ENCODE data around the gene NLGN1.

NLGN1 gene

DNA sequence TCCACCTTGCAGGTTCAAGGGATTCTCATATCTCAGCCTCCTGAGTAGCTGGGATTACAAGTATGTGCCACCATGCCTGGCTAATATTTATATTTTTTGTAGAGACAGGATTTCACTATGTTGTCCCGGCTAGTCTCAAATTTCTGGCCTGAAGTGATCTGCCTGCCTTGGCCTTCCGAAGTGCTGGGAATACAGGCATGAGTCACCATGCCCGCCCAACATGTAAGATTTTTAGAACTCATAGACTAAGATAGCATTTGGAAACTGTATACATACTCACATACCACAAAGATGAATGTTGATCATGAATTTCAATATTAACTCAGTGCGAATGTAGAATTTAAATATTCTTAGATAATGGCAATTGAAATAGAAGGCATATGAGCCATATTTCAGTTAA, 718.9 kb downstream of the NLGN1 start:
- DNase-seq = no peak

- no peak for DNase-seq
These were observed 723.5 kb downstream of the NLGN1 start for GRCh38 chr3:174120997-174121396.

DNA sequence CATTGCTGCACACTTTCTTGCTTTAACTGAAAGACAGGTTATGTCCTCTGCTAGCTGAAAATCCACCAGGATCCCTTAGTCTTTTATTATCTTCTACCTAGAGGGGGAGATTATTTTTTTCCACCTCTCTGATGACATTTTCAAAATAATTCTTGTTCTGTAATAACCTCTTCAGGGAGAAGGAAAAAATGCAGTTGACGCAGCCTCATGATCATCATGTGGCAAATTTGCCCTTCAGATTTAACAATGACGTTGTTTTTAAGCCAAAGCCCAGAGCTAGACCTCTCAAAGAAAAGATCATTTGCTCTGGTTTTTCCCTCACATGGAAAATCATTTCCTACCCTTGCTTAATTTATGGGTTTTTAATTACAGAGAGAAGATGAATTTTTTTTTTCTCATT, 724.9 kb downstream of the NLGN1 start:
- DNase-seq = no peak

DNA sequence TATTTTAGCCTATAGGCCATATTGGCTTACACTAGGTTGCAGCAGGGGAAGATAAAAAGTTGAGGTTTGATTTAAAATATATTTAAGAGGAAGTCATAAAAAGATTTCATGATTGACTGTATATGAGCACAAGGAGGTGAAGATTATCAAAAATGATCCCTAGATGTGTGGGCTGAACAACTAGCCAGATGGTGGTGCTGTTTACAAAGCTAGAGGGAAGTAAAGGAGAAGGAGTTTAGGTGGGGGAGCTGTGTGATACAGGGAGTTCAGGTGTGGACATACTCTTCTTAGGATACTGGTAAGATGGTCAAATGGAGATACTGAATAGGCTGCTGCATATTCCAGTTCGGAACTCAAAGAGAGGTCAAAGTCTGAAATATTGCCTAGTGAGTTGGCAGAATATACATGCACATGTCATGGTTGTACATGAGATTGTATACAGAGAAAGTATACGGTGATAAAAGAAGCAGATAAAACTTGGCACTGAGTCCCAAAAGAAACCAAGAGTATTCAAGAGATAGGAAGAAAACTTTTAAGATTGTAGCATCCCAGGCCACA, 727.8 kb downstream of the NLGN1 start:
- no peak for DNase-seq

DNA sequence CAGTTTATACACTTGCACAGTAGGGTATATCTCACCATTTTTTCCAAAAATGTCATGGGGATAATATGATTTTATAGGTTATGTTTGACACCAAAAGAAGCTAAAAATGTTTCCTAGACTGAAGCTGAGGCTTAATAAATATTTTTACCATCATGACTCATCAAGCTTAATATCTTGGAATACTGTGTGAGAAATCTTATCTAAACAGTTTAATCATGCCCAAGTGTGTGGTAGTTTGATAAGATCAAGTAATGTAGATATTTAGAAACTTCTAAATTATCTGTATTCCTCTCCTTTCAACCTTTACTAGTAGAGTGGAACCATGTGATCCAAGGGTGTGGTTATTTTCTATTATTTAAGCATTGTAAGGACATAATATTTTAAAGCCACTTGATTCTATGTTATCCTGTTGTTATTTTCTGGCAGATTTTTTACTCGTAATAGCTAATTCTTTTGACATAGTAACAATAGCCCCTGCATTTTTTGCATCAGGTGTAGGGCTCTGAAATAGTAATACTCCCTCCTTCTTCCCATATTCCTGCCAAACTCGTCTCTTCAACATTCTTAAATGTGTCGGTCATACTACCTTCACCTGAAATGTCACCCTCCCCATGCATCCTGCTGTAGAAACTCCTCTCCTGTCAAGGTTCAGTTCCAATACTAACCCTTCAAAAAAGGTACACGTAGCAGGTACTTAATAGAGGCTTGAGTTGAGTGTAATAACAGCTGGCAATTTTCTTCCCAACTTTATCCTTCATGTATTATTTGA, 729.6 kb downstream of the NLGN1 start:
- DNase-seq = peak; percentile 32

GRCh38 chr3:174132006-174132405, 734.5 kb downstream of the NLGN1 start:
- DNase-seq = no peak

DNA sequence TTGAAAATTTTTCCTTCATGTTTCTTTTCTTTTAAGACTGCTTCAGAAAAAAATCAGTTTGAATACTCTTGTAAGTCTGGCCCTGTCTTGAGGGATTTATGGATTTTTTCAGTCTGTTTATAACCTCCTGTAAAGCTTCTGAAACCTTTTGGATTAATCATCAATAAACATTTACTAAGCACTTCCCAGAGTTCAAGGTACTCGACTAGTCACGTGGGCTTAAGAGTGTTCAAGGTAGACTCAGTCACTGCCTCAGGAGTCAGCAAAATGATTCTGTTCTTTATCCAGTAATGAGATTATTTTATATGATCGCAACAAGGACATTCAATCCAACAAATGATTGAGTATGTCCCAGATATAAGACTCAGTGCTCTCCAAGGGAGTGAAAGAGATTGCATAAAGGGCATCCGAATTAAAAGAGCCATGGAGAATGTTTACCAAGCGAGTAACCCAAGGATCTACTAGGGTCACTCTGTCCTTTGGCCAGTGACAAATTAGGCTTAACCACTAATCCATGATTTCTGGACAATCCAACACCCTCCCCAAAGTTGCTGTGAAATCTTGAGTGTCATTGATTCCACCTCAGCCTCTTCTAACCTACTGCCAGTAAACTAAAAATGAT, 735.0 kb downstream of the NLGN1 start:
- no peak for DNase-seq

- no peak for DNase-seq
These were observed 748.5 kb downstream of the NLGN1 start for GRCh38 chr3:174146008-174146407.

- DNase-seq = no peak
These were observed 750.3 kb downstream of the NLGN1 start for GRCh38 chr3:174147798-174148197.

- DNase-seq = no peak
These were observed 756.3 kb downstream of the NLGN1 start for GRCh38 chr3:174153871-174154270.

DNA sequence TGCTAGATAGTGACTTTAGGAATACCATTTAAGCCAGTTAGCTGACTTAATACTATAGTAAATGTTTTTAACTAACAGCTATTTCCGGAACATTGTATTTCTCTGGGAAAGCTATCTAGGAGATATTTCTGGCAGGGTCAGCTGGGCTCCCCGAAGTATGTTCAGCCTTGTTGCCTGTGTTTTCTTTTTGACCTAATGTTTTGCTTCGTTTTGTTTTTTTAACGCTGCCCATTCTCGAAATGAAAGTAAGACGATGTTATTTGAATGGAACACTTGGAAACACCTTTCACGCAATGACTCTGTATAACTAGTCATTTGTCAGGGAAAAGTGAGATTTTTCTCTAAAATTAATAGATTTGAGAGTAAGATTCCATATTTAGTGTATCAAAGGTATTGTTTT, 758.7 kb downstream of the NLGN1 start:
- no peak for DNase-seq

DNA sequence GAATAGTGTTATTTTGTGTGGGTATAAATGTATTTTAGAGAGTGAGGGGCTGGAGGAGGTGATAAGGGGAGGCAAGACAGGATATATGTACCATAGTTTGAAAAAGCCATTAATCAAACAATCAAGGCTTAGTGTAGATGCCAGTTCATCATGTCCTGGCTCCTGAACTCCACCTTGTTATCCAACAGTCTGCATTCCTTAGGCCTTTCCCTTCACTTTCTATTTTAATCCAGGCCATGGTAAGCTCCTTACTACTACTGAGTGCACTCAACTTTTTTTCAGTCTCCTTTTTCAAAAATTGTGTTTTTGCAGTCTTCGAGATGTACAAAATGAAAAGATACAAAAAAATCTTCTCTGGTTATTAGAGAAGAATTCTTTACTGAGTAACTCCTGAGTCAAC, 761.1 kb downstream of the NLGN1 start:
- DNase-seq = no peak

DNA sequence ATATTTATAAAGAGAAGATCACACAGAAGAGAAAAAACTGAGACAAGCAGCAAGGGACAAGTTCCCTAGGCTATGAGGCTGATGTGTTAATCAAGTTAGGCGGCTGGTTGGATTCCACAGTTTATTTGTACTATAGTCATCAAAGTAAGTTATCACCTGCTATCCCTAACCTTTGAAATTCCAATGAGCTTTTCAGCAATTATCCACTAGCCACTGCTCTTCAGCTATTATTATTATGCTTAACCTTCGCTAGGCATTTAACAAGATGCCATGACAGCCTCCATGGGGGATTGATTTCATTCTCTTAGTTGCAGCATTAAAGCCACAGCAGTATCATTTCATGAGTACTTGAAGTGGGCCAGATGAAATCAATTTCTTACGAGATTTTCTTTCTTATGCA, 762.1 kb downstream of the NLGN1 start:
- DNase-seq = no peak

- DNase-seq = no peak
These were observed 765.0 kb downstream of the NLGN1 start for GRCh38 chr3:174162550-174162949.

DNA sequence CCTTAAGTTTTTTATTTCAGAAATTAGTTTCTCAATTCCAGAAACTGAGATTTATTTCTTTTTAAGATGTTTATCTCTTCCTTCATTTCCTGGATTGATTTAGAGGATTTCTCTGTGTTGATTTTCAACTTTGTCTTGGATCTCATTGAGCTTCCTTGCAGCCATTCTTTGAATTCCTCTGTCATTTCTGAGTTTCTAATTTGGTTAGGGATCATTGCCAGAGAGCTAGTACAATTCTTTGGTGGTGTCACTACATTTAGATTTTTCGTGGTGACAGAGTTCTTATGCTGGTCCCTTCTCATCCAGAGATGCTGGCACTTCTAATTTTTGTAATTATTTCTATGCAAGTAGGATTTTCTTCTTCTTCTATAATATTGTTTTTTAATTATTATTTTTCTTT, 770.5 kb downstream of the NLGN1 start:
- no peak for DNase-seq

DNA sequence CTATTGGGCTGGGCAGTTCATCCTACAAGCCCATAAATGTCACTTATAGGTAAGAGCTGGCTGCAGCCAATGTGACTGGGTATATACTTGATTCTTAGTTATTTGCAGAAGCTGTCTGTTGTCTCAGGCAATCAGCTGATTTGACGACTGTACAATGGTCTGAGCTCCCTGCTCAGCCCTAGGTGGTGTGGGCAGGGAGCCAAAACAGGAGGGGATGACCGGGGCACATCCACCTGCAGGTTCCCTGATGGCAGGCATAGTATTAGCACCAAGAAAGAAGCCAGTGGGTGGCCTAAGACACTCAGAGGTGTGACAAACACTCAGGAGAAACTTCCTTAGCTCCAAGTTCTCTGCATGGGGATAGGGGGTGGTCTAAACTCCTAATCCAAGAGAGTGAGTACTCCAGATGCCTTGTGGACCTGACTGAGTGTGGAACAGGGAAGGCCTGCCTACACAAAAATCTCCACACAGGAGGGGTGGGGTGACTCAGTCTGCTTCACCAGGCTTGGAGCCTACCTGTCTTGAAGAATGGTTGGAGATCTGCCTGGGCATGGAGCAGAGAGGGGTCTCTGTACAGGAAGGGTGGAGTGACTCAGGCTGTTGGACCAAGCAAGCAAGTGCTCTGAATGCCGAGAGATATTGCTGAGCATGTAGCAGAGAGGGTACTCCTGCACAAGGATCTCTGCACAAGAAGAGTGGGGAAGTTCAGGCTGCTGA, 771.2 kb downstream of the NLGN1 start:
- DNase-seq = no peak

- DNase-seq = no peak
These were observed 772.2 kb downstream of the NLGN1 start for GRCh38 chr3:174169736-174170135.

DNA sequence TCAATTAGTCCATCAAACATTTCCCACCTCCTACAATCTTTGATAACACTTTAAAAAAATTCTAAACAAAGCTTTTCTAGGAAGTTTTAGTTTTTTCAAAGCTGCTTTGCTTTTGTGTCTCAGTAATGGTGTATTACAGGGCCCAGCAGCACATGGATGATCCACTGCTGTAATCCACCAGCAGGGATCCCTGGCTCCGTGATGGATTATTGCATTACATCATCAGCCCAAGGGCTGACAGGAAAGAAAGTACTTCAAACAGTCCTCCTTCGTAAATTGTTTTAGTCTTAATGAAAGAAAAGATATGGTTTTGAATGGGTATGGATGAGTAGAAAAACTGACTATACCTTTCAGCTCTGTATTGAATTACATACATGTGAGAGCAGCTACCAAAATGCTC, 772.7 kb downstream of the NLGN1 start:
- DNase-seq = no peak

GRCh38 chr3:174186377-174186989, 788.9 kb downstream of the NLGN1 start:
- no peak for DNase-seq

DNA sequence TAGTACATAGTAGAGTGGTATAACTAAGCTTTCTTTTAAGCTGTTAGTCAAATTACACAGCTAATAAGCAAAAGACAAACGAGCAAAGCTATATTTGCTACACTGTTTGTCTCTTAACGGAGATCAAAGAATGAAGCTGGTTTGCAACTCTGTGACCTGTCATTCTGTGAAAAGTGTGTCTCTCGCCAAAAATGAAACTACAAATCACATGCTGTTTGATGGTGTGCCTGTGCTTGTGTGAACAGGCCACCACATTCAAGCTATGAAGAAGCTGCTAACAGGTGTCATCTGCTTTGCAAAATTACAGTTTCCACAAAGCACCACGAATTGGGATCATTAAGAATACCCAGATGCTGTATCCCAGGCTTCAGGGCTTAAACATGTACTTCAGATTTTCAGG, 793.8 kb downstream of the NLGN1 start:
- DNase-seq = no peak

DNA sequence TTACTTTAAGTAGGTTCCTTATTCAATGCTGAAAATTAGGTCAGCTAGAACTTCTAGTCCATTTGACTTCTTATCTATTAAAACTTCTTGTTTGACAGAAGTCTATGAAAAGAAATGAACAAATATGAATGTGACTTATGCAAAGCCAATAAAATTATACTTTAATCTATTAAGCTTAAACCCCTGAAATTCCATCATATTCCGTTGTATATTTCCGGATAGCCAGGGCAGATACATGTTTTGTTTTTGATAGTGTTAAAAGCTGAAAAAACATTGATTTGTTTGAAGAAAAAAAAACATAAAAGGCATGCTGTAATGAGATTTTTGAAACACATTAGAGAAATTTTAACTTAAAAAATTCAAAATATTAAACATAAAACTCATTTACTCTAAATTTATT, 794.4 kb downstream of the NLGN1 start:
- DNase-seq = no peak

GRCh38 chr3:174192471-174192870, 794.9 kb downstream of the NLGN1 start:
- DNase-seq = no peak

DNA sequence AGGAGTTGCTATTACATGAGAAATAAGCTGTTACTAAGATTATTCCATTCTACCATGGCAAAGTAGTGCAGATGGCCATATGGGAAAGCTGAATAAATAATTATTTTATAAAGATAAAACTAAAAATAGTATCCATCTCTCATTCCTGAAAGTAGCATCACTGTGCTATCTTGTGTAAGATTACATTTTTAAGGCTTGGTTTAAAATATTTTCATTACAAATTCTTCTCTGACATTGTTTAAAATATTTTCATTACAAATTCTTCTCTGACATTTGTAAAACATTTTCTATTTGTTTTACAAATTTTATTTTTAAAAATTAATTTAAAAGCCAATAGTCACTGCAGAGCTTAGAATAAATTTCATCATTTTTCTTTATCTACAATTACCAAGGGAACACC, 796.1 kb downstream of the NLGN1 start:
- no peak for DNase-seq

All from DMS79 (cell line).